Fibroblast of upper back skin (primary cell): ENCODE results near the gene TCF4.
A peak's percentile ranks its signal among the peaks of the same experiment; 100 is the strongest.

ENCODE experiments used
- DNase-seq: peaks from one replicate; pipeline ENCODE4 v3.0.0-alpha.2; 2013

The TCF4 gene

DNA sequence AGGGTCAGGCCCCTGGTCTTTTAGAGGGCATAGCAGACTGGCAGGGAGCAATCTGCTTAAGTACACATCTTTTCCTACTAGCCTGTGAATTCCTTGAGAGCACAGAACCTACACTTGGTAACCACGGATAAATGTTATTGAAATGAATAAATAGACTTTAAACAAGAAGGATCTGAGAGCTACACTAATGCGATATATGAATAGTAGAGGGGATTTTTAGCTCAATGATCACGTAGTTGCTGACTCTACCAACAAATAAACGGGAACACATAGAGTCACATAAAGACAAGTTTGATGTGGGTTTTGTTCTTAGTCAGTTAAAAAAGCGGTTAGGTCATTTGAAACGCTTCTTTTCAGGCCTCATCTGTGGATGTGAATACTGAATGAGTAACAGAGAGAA lies 338.4 kb downstream of the TCF4 start:
- no peak for DNase-seq

DNA sequence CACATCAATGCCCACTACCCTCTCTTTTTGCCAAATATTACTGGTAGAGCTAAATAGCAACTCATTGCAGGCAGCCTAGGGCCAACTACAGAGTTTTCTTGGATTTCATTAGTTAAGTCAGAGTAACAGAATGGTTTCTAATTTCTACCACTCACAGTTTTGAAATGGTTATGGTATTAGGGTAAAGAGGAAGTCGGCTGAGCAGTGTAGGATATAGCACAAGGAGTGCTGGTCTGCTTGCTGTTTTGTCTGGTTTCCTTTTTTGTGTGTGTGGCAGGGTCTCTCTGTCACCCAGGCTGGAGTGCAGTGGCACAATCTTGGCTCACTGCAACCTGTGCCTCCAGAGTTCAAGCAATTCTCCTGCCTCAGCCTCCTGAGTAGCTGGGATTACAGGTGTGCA lies 339.5 kb downstream of the TCF4 start:
- no peak for DNase-seq

DNA sequence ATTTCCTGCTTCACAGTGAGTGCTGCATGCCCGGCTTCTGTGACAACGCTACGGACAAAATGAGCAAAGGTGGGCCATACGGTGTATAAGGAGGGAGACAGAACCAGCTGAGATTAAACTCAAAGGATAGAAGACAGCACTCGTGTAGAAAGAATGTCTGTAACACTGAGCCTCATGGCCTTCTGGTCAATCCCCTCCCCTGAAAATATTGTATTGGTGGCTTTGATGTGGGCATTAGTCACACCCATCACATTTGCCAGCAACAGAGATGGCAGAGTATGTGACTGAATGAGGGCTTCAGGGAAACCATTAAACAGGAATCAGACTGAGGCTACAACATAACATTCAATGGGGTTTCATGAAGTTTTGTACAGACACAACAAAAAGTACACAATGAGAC lies 341.0 kb downstream of the TCF4 start:
- no peak for DNase-seq

DNA sequence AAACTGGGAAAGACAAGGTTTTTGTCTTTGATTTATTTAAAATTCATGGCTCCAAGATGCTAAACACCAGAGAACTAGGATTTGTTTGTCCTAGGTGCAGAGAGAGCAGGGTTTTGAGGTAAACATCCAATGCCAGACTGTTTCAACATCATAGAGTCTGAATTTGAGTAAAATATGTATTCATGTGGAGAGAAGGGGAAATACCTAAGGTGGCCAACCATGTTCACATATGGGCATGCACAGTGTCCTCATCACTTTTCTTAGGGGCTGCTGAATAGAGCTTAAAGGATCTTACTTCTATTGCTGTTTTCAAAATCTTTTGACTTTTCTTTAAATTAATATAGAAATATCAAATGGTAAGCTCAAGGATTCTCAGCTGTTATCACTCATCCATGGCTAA lies 341.7 kb downstream of the TCF4 start:
- no peak for DNase-seq

DNA sequence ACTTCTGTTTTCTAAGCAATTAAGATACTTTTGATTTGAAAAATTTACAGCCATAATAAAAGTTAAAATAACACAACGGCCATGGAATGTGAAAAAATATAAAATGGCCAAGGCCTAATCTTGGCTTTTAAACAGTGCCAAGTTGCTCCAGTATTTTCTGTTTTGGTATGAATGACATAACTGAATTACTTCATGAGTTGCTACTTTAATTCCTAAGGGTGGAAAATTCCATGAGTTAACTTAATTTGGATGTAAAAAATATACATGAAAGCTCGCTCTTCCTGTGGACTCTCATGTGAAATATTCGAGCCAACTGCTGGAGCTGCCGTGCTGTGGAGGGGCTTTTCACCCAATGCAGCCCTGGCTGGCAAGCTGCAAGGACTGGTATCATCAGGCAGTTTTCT lies 342.8 kb downstream of the TCF4 start:
- DNase-seq = no peak

DNA sequence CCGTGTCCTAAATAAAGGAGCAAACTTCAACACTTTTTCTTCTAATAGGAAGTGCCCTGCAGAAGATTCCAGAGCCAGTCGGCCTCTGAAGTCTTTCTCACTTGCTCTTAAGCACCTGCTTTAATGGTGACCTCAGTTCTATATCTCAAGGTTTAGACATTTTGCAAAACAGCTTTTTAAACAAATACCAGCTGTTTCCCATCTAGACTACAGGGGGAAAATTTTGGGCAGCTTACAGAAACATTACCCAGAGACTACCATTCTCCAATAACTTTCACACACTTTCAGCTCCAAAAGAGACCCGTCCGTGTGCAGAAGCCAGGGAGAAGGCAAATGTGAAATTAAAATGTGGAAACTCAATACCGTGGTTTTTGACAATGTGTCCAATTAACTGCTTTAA lies 343.4 kb downstream of the TCF4 start:
- DNase-seq = no peak

DNA sequence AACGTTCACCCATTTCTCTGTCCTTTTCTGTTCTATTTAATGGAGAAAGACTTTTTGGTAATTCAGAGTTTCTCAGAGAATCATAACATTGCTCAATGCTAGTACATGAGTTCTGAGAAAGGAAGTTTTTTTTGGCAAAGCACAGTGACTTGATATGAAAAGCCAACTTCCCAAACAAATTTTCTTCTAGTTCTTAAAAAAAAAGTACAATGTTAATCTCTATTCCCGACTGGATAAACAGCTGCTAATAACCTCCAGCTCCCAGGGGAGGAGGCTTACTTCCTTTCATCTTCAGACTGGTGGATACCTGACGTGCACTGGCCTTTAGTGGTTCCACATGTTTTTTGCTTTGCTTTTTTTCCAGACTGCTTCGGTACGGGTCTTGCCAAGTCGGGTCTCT lies 344.1 kb downstream of the TCF4 start:
- DNase-seq = peak; percentile 86

DNA sequence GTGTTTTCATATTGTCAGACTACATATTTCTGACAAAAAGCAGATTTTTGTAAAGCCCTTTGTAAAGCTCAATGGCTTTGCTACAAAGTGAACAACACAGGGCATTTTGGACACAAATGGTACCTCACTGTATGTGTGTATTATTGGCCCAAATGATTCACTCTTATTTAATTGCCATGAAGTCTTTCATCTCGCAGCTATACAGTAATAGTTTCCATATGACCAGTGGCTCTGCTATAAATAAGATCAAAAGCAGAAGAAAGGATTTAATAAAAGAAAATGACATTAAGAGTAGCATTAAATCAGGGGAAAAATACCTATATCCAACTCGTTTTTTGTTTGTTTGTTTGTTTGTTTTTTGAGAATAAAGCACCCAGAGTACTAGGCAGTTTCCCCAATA lies 344.7 kb downstream of the TCF4 start:
- DNase-seq = no peak

DNA sequence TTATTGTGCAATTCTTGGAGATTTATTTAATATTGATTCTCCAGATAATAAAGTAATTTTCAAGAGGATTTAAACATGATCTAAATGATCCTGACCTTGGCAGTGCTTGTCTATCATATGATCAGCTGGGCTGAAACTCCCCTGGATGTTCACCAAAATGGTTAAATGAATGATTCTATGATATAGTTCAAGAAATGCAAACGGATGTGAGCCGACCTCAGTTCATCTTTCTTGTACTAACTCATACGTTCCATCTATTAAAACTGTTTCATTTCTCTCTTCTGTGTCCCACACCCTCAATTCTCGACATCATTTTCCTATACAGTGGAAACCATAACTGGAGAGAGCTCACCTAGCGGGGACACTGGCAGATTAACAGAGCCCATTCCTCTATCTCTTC lies 347.0 kb downstream of the TCF4 start:
- DNase-seq = no peak

DNA sequence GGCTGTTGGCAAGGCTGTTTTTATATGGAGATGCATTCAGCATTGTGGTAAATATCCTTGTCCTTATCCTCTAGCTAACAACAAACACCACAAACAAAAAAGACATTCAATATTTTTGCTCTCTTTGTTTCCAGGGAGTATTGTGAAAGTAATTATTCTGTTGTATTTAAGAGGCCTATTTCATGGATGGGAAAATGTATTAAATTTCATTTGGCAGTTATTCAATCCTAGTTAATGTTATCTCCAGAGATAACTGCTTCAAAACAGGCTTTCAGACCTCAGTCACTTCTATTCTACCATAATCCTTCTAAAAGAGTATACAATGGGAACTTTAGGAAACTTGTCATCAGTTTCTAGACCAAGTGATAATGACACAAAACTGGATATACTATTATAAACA lies 348.3 kb downstream of the TCF4 start:
- no peak for DNase-seq

DNA sequence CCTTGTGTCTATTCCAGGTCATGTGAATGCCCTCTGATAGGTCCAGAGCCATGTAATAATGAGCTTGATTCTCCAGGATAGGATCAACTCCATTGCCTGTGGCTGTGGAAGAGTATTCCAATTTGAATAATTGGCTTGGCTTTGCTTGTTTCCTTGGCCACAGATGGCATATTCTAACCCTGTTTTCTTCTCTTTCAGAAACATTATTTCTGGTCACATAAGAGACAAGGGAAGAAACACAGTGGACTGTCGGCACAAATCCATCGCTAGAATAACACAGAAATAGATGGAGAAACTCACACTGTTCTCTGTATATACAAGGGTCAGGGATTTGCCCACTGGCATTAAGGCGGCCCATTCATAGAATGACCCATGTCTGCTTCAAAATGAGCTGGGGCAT lies 350.3 kb downstream of the TCF4 start:
- DNase-seq = no peak

DNA sequence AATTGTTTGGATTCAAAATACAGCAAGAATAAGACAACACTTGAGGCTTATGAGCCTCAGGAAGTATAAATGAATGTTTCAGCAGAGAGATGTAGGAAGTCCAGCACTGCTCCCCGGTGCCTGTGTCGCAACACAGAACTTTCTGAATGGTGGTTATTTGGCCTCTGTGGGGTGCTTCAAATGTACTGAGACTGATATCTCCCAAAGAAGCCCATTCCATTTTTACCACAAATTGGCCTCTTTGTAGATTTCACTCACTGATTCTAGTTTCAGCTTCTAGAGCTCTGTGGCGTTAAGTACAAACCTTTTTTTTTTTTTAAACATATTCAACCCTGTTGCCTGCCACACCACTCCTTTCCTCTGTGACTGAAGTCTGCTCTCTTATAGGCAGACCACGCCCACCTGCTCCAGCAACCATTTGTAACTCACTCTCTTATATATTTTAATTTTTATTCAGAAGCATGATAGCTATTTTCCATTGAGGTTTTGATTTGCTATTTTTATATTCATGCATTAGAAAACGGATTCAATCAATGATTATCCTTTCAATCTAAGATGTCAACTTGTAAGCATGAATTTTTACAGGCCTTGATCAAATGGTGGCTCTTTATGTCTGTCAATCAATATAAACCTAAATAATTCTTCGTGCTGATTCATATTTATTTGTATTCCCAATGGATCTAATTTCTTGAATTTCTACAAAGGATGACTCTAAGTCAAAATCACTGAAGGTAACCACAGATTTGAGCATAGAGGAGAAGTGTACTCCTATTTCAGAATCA lies 351.7 kb downstream of the TCF4 start:
- peak; percentile 77 for DNase-seq

DNA sequence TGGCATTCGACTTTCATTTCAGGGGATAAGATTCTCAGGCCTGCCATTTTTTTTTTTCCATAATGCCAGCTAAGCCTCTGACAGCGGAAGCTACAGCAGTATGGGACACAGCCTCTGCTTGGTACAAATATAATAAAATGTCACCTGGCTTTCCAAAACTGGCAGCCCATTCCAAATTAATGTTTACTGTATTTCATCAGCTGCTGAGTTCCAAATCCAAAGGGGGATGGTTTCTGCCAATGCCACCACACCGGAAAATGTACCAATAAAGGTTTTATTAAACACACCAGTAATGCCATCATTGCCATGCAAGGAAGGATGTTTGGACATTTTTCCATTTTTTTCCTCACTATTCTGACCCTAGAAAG lies 352.9 kb downstream of the TCF4 start:
- DNase-seq = no peak

DNA sequence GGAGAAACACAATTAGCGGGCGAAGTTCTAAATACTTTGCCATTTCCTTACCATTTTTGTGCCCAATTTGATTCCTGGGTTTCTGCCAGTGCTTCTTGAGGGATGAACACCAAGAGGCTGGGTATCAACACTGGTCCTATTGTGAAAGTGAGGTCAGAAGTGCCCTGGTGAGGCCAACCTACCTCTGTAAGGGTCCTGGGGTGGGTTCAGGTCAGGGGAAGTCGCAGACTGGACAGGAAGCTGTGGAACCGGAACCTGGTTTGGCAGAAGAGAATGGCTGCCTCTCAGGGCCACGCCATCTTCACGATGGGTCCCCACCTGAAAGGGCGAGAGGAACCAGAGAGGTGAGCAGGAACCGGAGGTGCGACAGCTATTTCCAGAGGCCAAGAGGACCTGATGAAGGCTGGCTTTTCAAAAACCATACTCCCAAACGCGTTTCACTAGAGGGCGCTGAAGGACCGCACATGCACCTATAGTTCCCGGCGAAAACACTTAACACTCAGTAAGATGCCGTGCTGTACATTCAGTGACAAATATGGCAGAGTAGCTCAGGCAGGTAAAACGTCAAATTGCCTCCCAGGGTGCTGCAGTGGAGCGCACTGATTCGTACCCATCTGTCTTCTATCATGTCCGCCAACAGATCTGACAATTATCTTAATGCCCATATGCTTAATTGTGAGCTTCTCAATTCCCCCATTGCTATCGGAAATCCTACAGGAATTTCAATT lies 353.5 kb downstream of the TCF4 start:
- peak; percentile 81 for DNase-seq

DNA sequence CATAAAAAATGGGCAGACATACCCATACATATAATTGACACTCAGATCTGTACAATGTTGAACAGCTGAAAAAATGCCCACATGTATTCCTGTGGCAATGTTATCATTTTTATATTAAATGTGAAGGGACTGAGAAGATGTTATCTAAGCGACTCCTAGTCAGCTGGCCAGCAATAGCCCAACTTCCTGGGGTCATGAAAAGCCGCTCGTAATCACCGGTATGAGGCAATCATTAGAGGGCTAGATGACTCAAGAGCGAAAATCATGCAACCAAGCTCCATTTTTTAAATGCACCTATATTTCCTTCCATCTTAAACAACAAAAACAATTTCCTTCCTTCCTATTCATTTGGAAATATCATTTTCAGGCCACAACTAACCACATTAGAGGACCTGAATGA lies 354.1 kb downstream of the TCF4 start:
- DNase-seq = no peak

DNA sequence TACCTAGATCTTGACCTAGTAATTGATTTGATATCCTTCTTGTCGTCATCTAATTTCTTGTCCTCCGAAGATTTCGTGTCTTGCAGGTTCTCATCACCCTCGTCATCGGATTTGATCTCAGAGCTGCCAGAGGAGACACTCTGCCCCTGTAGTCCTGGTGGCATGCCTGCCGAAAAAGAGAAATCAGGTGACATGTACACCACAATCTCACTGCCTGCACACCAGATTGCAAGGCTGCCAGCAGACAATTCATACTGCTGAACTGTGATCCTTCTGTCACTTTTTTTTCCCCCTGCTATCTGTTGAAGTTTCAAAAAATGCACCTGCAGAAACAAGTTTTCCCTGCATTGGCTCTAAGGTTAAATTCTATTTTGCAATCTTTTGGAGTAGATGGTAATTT lies 355.5 kb downstream of the TCF4 start:
- no peak for DNase-seq

DNA sequence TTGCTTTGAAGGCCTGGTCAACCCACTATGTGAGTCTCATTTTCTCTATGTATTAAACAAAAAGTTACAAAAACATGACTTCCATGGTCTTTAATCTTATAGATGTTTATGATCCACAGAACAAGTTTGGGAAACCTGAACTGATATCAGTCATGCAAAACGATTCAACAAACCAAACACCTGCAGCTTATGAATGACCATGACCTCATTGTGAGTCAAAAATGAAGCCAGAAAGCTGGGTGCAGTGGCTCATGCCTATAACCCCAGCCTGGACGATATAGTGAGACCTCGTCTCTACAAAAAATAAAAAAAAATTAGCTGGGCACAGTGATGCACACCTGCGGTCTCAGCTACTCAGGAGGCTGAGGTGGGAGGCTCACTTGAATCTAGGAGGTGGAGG lies 358.3 kb downstream of the TCF4 start:
- DNase-seq = no peak

DNA sequence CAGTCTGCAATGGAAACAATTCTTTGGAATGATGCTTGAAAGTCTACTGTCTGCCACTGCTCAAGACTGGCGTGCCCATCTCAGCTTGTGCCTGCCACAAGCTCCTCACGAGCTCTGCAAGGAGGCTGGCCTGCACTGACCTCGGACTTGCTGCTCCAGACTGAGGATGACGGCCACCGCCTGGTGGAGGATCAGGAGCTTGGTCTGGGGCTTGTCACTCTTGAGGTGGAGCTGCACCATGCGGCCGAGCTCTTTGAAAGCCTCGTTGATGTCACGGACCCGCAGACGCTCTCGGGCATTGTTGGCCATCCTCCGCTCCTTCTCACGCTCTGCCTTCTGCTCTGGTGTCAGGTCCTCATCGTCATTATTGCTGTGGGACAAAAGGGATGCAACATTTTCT lies 359.3 kb downstream of the TCF4 start:
- DNase-seq = no peak

DNA sequence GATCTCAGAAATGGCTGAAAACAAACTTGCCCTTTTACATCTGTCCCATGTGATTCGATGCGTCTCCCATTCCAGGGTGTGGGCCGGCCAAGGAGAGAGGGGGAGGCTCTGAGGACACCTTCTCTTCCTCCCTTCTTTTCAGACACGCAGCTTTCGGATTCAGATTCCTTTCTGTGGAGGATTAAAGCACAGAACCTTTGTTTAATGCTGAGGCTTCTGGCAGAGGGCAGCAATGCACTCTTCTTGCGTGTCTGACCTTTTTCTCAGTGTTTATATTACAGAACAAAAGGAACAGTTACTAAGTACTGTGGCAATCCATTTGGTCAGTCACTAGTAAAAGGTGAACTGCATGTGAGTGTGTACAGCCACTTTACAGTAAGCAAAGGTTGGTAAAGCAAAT lies 359.8 kb downstream of the TCF4 start:
- no peak for DNase-seq

DNA sequence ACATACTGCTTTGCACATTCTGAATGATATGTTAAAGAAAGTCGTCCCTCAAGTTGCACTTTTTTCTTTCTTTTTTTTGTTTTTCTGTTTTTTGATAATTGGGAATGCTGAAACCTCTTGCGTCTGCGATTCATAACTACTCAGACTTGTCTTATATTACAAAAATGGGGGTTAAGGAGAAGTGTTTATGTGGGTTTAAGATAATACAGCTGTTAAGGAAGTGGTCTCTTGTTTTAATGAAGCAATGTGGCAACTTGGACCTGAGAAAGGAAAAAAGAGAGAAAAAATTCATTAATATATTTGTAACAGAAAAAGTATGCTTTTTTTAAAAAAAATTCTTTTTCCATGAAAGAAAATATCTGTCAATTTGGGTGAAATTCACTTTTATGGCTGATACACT lies 360.2 kb downstream of the TCF4 start:
- DNase-seq = no peak

DNA sequence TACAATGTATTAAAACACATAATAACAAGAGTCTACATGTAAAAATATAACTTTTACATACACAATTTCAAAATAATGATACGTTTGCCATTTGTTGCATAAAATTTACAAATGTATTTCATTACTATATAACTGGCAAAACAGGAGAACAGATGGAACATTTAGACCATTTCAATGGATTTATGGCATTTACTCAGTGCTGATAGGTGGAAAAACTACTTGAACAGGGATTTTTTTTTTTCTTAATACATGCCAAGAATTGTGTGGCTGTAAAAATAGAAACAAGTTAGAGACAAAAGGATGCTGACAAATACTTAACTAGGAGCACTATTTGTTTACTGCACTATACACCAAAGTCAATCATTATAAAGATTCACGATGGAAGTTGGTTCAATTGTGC lies 361.9 kb downstream of the TCF4 start:
- no peak for DNase-seq

DNA sequence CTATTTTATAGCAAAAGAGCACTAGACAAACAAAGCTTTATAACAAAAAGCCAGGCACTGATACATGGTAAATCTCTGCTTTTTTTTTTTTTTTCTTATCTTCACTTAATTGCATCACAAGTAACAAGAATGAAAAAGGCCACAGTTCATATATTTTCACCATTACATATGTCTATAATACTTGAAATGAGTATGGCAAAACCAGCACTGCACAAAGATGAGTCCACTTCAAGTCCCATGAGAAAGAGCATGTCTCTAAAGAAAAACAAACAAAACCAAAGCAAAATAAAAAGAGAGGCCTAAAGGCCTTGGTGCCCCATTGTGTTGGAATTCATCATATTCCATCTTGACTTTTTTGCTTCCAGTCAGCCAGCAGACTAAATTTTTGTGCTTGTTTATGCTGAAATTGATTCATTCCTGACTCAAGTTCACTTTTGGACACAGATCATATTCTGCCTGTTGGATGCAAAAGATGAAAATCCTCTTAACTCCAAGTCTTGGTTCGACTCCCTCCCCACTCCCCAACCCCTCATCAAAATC lies 363.8 kb downstream of the TCF4 start:
- DNase-seq = no peak

DNA sequence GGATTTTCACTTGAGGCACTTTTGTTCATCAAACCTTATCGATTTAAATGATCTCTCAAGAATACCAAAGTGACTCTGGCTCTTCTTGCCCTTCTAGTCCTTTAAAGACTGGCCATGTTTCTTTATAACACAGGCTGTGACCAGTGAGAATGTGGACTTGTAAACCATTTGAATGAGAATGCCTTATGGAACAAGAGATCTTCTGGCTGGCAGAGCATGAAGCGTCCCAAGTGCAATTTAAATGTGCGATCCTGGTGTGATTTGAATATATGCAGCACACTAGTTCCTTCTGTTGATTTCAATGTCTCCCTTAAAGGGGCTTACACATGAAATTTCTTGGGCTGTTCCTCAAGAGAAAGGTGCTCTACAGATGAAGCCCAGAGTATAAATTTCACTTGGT lies 366.4 kb downstream of the TCF4 start:
- no peak for DNase-seq

DNA sequence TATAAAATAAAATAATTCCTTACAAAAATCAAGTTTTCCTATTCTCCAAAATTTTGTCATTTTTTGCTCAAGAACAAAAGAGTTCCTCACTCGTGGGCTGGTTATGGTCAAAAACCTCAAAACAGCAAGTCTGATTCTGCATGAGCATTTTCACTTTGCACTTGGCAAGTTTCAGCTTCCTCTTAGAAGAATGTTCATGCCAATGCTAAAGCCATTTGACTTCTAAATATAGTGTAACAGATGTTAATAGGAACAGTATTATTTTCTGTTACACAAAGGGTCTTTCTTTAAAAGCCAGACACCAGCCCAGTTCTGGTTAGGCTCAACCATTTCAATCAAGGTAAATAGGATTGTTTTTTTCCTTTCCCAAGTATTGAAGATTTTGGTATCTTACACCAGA lies 367.5 kb downstream of the TCF4 start:
- DNase-seq = no peak

DNA sequence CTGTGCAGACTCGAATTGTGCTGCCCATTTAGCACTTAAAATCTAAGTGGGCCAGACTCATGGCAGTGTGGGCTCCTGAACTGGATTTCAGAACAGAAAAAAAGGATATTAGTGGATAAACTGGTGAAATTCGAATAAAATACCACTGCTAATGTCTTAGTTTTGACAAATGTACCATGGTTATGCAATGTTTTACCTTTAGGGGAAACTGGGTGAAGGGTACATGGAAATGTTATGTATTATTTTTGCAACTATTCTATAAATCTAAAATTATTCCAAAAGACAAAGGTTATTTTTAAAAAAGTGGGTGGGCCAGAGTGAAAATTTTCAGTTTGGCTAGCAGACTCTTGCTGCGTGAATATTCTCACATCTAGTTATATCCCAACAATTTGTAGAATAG lies 368.2 kb downstream of the TCF4 start:
- no peak for DNase-seq
